Kasumi-1 (cell line): ENCODE data around the gene COX6A1.

Experiments
- DNase-seq, 2 experiments: peaks; one replicate each; lab custom pipeline; 2025; lab: John Stamatoyannopoulos, UW

COX6A1 gene

DNA sequence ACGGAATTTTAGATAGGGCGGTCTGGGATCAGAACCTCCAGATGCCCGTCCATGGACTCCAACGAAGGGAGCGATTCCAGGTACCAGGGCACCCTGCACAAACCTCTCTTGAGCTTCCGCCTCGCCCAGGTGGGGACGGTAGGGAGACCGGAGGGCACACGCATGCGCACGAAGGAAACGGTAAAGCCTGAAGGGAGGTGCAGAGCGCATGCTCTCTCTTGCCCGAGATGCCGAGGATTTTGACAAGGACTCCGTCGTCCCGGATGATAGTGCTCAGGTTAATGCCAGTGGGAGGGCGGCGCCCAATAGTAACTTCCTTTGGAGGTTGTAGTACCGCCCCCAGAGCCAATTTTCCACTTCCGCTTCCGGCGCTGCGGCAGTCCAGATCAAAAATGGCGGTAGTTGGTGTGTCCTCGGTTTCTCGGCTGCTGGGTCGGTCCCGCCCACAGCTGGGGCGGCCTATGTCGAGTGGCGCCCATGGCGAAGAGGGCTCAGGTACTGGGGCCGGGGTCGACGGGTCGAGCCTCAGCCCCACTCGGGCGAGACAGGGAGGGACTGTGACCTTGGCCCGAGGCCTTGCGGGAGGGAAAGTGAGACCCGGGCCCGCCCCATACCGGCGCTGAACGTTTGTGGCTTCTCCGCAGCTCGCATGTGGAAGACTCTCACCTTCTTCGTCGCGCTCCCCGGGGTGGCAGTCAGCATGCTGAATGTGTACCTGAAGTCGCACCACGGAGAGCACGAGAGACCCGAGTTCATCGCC is at the start of gene COX6A1:
Gene COX6A1, plus strand, starts transcription at position 379 of the 760 bp plus-strand sequence. Its CDS starts 14 bp downstream, at position 393.
- DNase-seq = peak; percentile 99

DNA sequence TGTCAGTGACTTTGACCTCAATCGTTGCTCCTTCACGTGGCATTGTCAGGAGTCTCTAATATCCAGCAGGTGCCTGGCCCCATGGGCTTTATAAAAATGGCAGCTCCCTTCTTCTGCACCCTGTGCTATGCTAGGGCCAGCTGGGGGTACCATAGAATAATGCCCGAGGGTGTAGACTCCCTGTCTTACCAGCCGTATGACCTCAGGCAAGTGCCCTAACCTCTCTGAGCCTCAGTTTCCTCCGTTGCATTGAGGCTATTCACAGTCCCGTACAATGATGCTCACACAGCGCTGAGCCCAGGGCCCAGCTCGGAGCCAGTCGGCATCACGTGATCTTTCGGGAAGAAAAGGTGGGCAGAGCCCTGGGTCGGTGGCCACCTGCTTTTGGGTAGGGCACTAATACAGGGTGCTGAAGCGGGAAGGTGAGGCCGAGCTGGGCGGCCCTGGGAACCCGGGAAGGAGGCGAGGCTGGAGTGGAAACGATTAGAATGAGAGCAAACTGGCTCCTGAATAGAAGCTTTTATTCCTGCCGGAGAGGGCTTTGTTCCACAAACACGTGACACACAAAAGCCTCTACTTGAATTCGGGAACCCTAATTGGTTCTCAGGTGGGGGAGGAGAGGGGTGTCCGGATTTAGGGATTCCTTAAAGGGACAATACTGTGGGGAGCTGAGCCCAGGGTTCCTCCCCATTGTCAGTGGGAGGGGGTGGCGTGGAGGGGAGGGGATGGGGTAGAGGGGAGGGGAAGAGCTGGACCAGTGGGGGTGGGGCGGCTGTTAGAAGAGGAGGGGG is 49.0 kb upstream of the COX6A1 start:
- DNase-seq = no peak

DNA sequence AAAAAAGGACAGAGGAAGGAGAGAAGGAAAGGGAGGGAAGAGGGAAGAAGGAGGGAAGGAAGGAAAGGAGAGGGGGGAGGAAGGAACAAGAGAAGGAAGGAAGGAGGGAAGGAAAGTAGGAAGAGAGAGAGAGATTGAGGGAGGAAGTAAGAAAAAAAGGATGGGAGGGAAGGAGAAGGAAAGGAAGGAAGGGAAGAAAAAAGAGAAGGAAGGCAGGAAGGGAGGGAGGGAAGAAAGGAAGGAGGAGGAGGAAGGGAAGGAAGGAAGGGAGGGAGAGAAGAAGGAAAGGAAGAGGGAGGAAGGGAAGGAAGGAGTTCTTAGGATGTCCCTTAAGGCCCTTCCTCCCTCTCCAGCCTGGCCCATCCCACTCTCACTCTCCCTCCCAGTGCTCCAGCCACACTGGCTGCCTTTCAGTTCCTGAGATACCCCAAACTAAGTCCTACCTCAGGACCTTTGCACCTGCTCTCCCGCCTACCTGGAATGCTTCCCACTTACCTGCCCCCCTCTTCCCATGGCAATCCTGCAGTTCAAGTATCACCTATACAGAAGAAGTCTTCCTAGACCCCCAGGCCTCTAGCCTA is 47.3 kb upstream of the COX6A1 start:
- no peak for DNase-seq

DNA sequence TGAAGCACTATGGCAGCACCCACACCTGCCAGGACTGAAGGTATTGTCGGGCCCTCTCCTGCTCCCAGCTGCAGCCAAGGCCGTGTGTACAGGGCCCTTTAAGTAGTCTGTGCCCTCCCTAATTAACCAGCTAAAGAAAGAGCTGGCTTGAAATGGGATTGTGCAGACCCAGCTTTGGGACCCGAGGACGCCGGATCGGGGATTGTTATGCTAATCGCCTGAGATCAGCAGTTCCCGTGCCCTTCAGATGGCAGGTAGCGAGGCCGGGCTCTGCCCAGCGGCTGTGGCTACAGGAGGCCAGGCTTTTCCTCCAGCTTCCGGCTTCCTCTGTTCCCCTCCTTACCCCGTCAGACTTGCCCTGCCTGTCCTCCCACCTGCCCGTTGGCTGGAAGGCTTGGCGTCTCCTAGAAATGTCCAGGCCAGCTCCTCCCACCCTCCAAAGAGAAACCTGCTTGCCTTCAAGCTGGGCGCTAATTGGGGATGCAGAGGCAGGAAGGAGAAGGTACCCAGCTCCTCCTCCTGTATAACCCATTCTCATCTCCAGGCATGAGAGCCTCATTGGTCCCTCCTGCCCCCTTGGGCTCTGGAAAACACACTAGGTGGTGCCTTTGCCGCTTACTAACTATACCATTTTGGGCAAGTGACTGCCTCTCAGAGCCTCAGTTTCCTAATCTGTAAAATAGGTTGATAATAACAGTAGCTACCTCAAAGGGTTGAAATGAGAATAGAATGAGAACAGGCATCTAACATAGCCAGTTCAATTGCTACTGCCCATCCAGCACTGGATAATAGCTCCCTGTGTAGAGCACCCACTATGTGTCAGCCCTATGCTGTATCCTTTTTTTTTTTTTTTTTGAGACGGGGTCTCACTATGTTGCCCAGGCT is 43.2 kb upstream of the COX6A1 start:
- DNase-seq = no peak

DNA sequence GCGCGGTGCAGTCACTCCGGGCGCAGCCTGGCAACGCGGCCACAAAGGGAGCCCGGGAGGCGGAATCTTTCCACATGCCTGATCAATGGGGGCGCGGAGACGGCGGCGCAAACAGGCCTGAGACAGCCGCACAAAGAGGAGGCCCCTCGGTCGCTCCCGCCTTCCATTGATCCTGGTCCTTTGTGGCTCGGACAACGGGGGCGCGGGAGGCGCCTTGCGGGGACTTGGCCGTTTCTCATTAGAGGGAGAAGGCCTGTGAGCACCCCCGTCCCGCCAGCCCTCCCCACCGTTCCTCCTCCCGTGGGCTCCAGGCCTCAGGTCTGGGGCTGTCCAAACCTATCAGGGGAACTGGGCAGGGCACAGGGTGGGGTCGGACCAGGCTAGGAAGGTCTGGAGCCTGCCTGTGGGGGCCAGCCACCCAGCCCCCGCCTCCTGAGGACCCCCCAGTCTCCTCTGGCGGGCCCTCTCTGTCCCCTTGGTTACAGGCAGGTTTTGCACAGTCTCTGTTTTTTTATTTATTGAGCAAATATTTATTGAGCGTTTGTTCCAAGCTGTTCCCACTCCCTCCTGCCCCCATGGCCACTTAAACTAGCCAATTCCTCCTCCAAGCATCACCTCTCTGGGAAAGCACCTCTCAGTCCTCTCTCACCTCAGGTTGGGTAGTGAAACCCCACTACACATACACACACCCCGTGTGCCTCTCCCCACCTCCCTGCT is 39.9 kb upstream of the COX6A1 start:
- no peak for DNase-seq

DNA sequence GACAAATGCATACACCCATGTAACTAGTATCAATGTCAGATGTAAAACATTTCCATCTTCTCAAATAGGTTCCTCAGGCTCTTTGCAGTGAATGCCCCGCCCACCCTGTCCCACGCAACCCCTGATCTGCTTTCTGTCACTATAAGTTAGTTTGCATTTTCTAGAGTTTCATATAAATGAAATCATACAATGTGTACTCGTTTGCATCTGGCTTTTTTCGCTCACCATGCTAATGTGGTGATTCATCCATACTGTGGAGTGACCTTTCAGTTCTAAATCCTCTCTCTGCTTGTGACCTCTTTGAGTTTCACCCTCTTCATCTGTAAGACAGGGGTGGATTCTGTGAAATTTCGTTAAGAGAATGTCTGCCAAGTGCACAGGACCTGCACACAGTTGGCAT is 38.4 kb upstream of the COX6A1 start:
- no peak for DNase-seq

DNA sequence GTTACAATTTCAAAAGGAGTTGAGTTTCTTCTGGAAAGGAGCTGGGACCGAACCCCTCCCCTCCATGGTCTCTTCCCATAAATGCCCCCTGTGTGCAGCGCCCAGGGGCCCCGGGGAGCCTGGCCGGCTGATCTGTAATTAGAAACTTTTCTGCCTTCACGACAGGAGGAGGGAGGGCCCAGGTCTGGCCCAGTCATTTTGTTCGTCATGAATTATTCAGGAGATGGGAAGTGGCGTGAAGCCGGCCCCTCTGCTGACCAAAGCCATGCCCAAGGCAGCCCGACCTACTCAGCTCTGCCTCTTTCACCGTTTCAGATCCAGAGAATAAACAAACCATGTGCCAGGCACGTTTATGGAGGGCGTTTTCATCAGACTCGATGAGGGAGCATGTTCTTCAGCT is 35.7 kb upstream of the COX6A1 start:
- DNase-seq = no peak

DNA sequence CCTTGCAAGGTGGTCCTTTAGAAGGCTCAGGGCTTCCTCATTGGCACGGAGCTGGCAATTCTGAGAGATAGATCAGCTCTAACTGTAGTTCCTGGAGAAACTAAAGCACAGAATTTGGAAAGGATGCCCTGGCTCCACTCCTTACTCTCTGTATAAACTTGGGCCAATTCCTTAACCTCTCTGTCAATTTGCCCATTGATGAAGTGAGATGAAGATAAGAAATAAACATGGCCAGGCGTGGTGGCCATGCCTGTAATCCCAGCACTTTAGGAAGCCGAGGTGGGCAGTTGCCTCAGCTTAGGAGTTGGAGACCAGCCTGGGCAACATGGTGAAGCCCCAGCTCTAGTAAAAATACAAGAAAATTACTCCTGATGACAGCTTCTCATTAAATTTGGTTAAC is 34.0 kb upstream of the COX6A1 start:
- DNase-seq = no peak

DNA sequence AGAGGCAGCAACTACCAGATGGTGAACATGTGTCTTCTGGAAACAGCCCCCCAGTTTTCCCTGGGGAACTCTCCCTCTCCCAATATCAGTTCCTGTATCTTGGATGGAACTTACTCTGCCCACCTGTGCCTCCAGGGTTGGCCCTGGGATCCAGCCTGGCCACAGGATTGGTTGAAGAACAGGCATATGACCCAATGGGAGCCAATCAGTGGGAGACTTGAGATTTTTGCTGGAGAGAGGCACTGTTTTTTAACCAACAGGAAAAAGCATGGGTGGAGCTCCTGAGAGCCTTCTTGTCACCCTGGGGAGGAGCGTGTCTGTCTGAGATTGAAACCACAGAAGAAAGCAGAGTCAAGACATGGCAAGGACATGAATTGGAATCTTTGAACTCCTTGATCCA is 33.6 kb upstream of the COX6A1 start:
- no peak for DNase-seq

DNA sequence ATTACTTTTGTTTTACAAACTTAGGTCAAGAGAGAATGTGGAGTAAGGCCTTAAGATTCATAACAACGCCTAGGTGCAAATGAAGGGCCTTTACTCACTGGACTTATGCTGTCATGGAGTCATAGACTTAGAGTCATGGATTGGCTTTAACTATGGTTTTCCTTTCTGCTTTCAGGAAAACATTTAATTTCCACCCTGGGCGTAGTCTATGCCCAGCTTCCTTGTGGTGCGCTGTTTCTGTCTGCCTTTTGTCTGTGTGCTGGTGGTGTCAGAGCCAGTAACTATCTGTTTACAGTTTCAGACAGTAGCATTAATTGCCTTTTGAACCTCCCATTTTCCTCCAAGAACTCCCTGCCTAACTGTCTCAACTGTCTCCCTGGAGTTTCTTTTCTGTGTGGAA is 31.8 kb upstream of the COX6A1 start:
- DNase-seq = no peak

DNA sequence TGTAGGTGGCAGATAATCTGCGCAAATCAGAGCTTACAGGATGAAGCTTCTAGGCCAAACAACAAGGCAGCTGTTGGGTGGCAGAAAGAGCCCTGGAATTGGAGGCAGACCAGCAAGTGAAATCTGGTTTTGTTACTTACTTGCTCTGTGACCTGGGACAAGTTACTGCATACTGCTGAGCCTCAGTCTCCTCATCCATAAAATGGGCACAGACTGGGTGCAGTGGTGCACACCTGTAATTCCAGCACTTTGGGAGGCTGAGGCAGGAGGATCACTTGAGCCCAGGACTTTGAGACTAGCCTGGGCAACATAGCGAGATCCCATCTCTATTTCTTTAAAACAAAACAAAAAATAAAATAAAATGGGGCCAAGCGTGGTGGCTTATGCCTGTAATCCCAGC is 31.4 kb upstream of the COX6A1 start:
- no peak for DNase-seq

DNA sequence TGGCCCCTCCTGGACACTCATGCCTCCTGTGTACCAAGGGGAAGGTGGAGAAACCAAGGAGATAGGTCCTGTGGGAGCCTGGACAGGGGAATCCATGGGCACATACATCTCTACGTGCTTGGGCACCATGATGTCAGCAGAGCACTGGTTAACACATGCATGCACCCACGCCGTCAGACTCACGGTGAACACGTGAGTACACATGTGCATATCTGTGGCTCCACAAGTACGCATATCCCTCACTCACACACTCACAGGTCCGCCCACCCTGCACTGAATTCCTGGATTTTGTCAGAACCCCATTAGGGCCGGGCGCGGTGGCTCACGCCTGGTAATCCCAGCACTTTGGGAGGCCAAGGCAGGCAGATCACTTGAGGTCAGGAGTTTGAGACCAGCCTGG is 29.1 kb upstream of the COX6A1 start:
- DNase-seq = no peak

DNA sequence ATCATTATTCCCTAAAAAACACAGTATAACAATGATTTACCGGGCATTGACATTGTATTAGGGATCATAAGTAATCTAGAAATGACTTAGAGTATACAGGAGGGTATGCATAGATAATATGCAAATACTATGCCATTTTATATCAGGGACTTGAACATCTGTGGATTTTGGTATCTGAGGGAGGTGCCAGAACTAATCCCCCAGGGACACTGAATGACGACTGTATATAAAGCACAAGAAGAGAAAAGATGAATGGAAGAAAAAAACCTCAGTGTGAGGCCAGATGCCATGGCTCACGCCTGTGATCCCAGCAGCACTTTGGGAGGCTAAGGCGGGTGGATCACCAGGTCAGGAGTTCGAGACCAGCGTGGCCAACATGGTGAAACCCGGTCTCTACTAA is 25.5 kb upstream of the COX6A1 start:
- no peak for DNase-seq

DNA sequence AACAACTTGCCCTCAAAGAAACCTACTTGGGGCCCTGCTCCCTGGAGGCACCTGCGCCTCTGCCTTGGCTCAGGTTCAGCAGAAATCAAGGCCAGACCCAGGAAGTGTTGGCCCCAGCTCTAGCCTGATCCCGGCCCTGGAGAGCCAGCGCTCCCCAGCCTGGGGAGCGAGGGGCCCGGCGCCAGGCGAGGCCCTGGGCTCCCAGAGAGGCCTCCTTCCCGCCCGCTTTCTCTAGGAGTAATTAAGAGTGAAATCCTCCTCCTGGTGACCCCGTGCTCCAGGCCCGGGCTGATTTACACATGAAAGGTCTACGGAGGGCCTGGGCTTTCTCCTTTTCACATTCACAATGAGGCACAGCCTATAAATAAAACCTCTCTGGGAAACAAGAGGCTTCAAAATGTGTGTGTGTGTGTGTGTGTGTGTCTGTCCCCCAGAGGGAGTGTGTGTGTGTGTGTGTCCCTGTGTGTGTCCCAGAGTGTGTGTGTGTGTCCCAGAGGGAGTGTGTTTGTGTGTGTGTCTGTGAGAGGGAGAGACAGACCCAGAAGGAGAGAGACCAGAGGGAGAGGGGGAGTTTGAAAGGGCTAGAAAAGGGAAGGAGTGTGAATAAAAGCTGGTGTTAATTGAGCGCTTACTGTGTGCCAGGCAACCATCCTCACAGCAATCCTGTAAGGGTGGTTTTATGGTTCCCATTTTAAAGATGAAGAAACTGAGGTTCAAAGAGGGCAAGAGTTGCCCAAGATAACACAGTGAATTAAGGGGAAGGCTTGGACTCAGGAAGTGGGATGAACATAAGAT is 23.8 kb upstream of the COX6A1 start:
- DNase-seq = no peak

DNA sequence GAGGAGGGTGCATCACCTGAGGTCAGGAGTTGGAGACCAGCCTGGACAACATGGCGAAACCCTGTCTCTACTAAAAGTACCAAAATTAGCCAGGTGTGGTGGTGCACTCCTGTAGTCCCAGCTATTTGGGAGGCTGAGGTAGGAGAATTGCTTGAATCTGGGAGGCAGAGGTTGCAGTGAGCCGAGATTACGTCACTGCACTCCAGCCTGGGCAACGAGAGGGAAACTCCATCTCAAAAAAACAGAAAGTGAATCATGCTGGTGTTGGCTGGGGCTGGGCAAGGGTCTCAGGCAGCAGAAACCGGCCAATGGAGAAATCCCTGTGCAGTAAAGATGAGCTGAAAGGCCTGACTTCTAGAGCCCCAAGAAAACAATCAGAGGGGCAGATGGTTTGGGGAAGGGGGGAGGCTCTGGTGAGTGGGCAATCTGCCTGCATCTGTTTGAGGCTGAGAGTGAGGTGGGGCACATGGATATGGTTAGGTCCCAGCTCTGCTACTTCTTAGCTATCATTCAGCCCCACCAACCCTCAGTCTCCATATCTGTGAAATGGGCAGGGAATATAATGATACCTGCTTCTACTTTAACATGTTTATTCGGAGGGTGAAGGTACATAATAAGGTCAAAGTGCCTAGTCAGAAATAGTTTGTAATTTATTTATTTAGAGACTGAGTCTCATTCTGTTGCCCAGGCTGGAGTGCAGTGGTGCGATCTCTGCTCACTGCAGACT is 21.3 kb upstream of the COX6A1 start:
- DNase-seq = no peak

DNA sequence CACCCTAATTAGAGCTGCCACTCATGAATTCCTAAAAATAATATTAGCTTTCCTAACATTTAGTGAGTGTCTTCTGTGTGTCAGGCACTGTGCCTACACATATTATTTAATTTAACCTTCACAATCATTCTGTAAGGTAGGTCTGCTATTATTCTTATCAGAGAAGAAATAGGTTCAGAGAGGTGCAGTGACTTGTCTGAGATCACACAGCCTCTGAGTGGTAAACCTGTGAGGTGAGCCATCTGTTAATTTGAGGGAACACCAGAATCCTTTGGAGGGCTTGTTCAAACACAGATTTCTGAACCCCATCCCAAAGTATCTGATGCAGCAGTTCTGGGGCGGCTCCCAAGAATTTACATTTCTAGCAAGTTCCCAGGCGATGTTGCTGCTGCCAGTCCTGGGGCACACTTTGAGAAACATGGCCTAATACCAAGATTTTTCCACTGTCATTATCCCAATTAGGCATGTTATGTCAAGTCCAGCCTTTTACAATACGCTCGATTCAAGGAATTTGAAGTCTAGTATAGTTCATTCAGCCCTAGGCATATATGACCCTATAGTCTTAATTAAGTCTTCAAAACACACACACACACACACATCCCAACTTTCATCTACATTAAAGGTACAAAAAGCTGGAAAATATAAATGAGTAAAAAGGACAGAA is 19.9 kb upstream of the COX6A1 start:
- no peak for DNase-seq

DNA sequence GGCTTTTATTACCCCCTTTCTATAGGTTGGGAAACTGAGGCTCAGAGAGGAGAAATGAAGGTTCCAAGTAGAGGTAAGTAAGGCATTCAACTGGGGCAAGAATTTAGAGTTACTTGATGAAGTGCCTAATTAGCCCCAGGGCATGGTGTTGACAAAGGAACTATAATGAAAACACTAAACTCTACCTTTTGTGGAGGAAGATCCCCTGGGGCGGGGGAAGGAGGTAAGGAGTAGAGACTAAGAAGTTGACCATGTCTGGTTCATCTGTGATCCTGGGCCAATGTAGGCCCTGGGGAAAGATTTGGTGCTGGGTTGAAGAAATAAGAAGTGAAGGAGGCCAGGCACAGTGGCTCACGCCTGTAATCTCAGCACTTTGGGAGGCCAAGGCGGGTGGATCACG is 16.2 kb upstream of the COX6A1 start:
- no peak for DNase-seq

DNA sequence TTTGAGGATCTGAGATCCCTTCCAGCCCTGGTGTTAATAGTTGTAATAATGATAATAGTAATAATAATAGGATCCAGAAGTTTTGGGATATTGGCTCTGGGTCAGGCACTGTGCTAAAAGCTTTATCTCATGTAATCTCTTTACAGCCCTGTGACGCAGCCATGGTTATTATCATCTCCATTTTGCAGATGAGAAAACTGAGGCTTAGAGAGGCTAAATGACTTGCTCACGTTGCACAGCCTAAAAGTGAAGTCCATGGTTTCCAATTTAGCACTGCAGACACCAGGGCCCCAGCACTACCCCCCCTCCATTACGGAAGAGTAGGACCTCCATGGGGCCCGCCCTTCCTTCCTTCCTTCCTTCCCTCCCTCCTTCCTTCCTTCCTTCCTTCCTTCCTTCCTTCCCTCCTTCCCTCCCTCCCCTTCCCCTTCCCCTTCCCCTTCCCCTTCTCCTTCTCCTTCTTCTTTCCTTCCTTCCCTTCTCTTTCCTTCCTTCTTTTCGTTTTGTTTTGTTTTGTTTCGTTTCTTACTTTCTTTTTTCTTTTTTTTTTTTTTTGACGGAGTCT is 14.9 kb upstream of the COX6A1 start:
- no peak for DNase-seq

DNA sequence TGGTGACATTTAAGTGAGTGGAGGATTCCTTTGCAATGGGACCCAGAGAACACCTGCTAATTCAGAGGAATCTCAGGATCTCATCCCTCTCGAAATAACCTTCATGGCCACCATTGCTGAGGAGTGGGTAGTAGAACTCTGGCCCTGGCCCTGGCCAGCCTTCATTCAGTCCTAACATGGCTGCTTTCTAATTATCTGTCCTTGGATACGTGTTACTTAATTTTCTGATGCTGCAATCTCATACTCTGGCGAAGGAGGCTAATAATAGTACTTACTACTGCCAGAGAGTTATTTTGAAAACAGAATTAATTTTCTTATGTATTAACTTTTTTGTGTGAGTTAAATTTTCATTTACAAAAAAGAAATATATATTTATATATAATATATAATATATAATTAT is 12.1 kb upstream of the COX6A1 start:
- no peak for DNase-seq
